KMS-11 (cell line): ENCODE measurements around the gene BPIFA1.

Source experiments
- H2AFZ ChIP-seq: fragments of 200-600 bp; sonication (generic); 2 replicates; pipeline ENCODE4 v1.6.1; 2016; ENCODE audit warnings: antibody characterized with exemption, mixed run types, low read depth
- H3K27ac ChIP-seq: fragments of 200-600 bp; sonication (generic); 2 replicates; pipeline ENCODE4 v1.6.1; 2016; ENCODE audit warnings: mild to moderate bottlenecking, mixed run types
- H3K27me3 ChIP-seq: fragments of 200-600 bp; sonication (generic); 2 replicates; pipeline ENCODE4 v1.6.1; 2017; ENCODE audit warnings: mild to moderate bottlenecking, low read depth, mixed run types, moderate library complexity; ENCODE audit not compliant: insufficient read depth
- H3K36me3 ChIP-seq: fragments of 200-600 bp; sonication (generic); 2 replicates; pipeline ENCODE4 v1.6.1; 2017; ENCODE audit warnings: mild to moderate bottlenecking, mixed run types; ENCODE audit not compliant: insufficient read depth
- H3K4me1 ChIP-seq: fragments of 200-600 bp; sonication (generic); 2 replicates; pipeline ENCODE4 v1.6.1; 2016; ENCODE audit warnings: mild to moderate bottlenecking, low read depth, mixed run types; ENCODE audit not compliant: poor library complexity, severe bottlenecking
- H3K4me2 ChIP-seq: fragments of 200-600 bp; sonication (generic); 2 replicates; pipeline ENCODE4 v1.7.0; 2016; ENCODE audit warnings: mild to moderate bottlenecking, mixed run types
- H3K4me3 ChIP-seq: fragments of 200-600 bp; sonication (generic); IDR thresholded peaks from 2 replicates; pipeline ENCODE4 v1.6.1; 2017; ENCODE audit warnings: low read depth, low read length, mixed read lengths; ENCODE audit not compliant: insufficient read depth
- H3K79me2 ChIP-seq: fragments of 200-600 bp; sonication (generic); 2 replicates; pipeline ENCODE4 v1.6.1; 2016; ENCODE audit warnings: low read depth, mixed run types; ENCODE audit not compliant: insufficient read depth
- H3K9ac ChIP-seq: fragments of 200-600 bp; sonication (generic); 2 replicates; pipeline ENCODE4 v1.6.1; 2016; ENCODE audit warnings: mild to moderate bottlenecking, mixed run types
- H4K20me1 ChIP-seq: fragments of 200-600 bp; sonication (generic); 2 replicates; pipeline ENCODE4 v1.6.1; 2016; ENCODE audit warnings: mild to moderate bottlenecking, mixed run types; ENCODE audit not compliant: insufficient read depth
- TF ChIP-seq, protein P1 (sequence below): fragments of 200-600 bp; sonication (generic); conservative IDR thresholded peaks from 2 replicates; pipeline ENCODE4 v1.6.1; 2017; ENCODE audit warnings: low read depth, mild to moderate bottlenecking, antibody characterized with exemption, low read length, moderate library complexity, mixed read lengths

Gene BPIFA1

GRCh38 chr20:33272155-33272873 is 36.5 kb downstream of the BPIFA1 start:
- Histone ChIP-seq H3K27ac (no peak overlapping the region), H3K9ac (no peak overlapping the region), H3K4me2 (no peak overlapping the region), H3K79me2 (no peaks in the 10 kb centered on the region), H3K4me1 (no peaks in the 10 kb centered on the region), H3K27me3 (no peaks in the 10 kb centered on the region; the same call in 1 of the 2 replicates), H2AFZ (no peak overlapping the region), H3K4me3 (no peak overlapping the region), H3K36me3 (no peaks in the 10 kb centered on the region), H4K20me1 (no peaks in the 10 kb centered on the region)
- TF ChIP-seq, protein P1, sequence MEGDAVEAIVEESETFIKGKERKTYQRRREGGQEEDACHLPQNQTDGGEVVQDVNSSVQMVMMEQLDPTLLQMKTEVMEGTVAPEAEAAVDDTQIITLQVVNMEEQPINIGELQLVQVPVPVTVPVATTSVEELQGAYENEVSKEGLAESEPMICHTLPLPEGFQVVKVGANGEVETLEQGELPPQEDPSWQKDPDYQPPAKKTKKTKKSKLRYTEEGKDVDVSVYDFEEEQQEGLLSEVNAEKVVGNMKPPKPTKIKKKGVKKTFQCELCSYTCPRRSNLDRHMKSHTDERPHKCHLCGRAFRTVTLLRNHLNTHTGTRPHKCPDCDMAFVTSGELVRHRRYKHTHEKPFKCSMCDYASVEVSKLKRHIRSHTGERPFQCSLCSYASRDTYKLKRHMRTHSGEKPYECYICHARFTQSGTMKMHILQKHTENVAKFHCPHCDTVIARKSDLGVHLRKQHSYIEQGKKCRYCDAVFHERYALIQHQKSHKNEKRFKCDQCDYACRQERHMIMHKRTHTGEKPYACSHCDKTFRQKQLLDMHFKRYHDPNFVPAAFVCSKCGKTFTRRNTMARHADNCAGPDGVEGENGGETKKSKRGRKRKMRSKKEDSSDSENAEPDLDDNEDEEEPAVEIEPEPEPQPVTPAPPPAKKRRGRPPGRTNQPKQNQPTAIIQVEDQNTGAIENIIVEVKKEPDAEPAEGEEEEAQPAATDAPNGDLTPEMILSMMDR: no peak

GRCh38 chr20:33273117-33273851 is 37.5 kb downstream of the BPIFA1 start:
- Histone ChIP-seq H3K4me3 (no peak overlapping the region), H3K36me3 (no peaks in the 10 kb centered on the region), H3K4me2 (no peak overlapping the region), H3K27me3 (no peaks in the 10 kb centered on the region; the same call in 1 of the 2 replicates), H4K20me1 (no peaks in the 10 kb centered on the region), H3K9ac (no peak overlapping the region), H2AFZ (no peak overlapping the region), H3K79me2 (no peaks in the 10 kb centered on the region), H3K27ac (no peak overlapping the region), H3K4me1 (no peaks in the 10 kb centered on the region)
- TF ChIP-seq, protein P1: no peak

DNA sequence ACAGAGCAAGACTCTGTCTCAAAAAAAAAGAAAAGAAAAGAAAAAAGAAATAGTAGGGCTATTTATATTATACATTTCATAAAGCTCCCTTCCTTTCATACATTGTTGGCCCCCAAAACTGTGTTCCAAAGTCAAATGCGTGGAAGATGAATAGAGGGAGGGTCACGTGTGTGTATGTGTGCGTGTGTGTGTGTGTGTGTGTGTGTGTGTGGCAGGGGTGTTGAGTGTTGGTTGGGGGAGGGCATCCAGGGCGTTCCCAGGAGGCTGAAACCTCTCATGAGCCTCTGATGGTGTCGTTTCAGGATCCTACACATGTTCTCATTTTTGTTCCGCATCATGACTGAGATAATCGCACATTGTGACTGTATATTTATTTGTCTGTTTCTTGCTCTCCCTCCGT is 39.4 kb downstream of the BPIFA1 start:
- no peaks in the 10 kb centered on the region for H3K4me1 ChIP-seq
- no peak overlapping the region for H3K27ac ChIP-seq
- no peak overlapping the region for H3K4me3 ChIP-seq
- no peaks in the 10 kb centered on the region for H4K20me1 ChIP-seq
- TF ChIP-seq, protein P1: no peak
- H3K36me3 ChIP-seq: no peaks in the 10 kb centered on the region
- H3K79me2 ChIP-seq: no peaks in the 10 kb centered on the region
- H3K4me2 ChIP-seq: no peak overlapping the region
- H3K9ac ChIP-seq: no peak overlapping the region
- H2AFZ ChIP-seq: no peak overlapping the region
- H3K27me3 ChIP-seq: no peaks in the 10 kb centered on the region; the same call in 1 of the 2 replicates

DNA sequence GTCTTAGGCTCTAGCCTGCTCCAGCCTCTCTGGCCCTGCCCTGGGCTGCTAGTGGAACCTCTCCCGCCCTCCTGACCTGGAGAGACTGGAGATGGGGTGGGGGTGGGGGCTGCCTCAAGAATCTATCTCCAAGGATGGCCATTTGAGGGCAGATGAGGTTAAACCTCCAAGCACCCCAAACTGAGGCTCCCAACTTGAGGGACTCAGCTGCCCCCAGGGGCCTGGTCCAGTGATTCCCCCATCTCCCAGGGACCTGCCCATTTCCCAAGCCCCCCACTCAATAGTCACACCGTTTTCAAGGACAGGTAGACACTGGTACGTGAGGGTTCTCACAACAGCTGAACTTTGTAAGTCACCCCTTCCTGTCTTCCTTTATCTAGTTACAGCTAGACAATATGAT is 40.1 kb downstream of the BPIFA1 start:
- Histone ChIP-seq H3K4me3 (no peak overlapping the region), H3K79me2 (no peaks in the 10 kb centered on the region), H3K27me3 (no peaks in the 10 kb centered on the region; the same call in 1 of the 2 replicates), H2AFZ (no peak overlapping the region), H4K20me1 (no peaks in the 10 kb centered on the region), H3K36me3 (no peaks in the 10 kb centered on the region), H3K4me2 (no peak overlapping the region), H3K4me1 (no peaks in the 10 kb centered on the region), H3K9ac (no peak overlapping the region), H3K27ac (no peak overlapping the region)
- TF ChIP-seq, protein P1: no peak
